ENCODE measurements around the gene EXOC6B. TPM values are rescaled to one million over a fixed set of nuclear protein-coding genes. Genes with fewer than 3 reads are reported as not detected.

The EXOC6B gene
- total and polyA plus RNA-seq, 12 donors, result 16.3 to 243 (median 144) TPM

DNA sequence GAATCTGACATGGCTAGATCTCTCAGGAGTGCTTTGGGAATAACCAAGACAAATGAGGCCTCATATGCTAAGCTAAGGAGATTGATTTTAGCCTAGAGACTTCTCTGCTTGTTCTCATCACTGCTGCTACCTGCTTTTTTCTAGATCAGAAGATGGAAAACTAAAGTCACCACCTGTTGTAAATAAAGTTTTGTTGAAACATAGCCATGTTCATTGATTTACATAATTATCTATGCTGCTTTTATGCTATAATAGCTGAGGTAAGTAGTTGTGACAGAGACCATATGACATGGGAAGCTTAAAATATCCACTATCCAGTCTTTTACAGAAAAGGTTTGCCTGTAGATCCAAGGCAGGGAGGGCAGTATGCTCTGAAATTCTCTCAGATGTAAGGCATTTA, 632.1 kb downstream of the EXOC6B start:
- Histone ChIP-seq H3K27ac (no peak overlapping the region), H3K4me3 (no peak overlapping the region), H3K27me3 (no peaks in the 10 kb centered on the region), H3K36me3 (no peaks in the 10 kb centered on the region), H3K4me1 (no peaks in the 10 kb centered on the region), H3K9me3 (no peaks in the 10 kb centered on the region)
- ATAC-seq (no peak), DNase-seq (no peak)
- TF ChIP-seq, protein P1, sequence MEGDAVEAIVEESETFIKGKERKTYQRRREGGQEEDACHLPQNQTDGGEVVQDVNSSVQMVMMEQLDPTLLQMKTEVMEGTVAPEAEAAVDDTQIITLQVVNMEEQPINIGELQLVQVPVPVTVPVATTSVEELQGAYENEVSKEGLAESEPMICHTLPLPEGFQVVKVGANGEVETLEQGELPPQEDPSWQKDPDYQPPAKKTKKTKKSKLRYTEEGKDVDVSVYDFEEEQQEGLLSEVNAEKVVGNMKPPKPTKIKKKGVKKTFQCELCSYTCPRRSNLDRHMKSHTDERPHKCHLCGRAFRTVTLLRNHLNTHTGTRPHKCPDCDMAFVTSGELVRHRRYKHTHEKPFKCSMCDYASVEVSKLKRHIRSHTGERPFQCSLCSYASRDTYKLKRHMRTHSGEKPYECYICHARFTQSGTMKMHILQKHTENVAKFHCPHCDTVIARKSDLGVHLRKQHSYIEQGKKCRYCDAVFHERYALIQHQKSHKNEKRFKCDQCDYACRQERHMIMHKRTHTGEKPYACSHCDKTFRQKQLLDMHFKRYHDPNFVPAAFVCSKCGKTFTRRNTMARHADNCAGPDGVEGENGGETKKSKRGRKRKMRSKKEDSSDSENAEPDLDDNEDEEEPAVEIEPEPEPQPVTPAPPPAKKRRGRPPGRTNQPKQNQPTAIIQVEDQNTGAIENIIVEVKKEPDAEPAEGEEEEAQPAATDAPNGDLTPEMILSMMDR (IDR thresholded peaks at IDR 0.05), result no peak
- intact Hi-C loops (cut with DNase I), result no loop called here

DNA sequence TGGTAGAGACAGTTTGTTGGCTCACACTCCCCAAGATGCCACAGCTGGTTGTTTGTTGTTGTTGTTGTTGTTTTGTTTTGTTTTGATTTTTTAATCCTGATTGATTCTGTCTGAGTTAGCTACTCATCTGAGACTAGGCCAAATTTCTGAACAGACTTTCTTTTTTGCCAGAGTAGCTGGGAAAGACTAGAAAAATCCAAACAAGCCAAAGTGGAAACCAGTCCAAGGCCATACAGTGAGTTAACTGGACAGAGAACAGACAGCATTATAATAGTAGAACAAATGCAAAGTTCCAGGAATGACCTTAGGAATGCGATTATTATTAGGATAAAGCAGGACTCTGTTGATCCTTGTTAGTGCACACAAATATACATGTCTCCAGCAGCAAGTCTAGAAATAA, 634.4 kb downstream of the EXOC6B start:
- Histone ChIP-seq H3K4me3 (no peak overlapping the region), H3K27me3 (no peaks in the 10 kb centered on the region), H3K36me3 (no peaks in the 10 kb centered on the region), H3K4me1 (peaks cover 0 to 3% (median 0%) of the 10 kb centered on the region in 9 donors), H3K27ac (no peak overlapping the region), H3K9me3 (peaks cover 0 to 7% (median 0%) of the 10 kb centered on the region in 11 donors)
- DNase-seq (no peak), ATAC-seq (no peak)
- intact Hi-C loops (cut with DNase I), result no loop called here
- WGBS, 2 donors, result 74 to 92% methylated on average over 1 of the region's 1 CpG
- TF ChIP-seq, protein P1 (IDR thresholded peaks at IDR 0.05), result no peak

DNA sequence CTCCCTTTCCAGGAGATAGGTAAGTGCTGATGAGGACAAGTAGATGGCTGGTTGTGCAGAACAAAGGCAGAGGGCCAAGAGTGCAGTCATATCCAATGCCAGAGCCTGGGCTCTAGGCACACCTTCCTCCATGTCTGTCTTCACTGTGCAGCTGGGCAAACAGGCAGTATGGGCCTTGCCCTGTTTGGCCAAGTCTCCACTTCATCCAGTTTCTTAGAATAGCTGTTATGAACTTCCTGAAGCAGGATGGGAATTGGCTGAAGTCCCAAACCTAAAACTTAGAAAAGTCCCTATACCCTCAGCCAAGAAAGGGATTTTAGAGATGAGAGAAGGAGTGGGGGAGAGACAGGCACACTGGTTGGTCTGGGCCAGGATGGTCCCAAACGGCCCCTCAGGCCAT, 640.6 kb downstream of the EXOC6B start:
- ATAC-seq (peak in 2 of 8 donors; percentile 12 to 14), DNase-seq (no peak)
- no peak overlapping the region for H3K27ac ChIP-seq
- no peaks in the 10 kb centered on the region for H3K36me3 ChIP-seq
- H3K27me3 ChIP-seq, result no peaks in the 10 kb centered on the region
- no peak overlapping the region for H3K4me3 ChIP-seq
- intact Hi-C loops (cut with DNase I), result no loop called here
- TF ChIP-seq, protein P1 (IDR thresholded peaks at IDR 0.05), result no peak
- peaks cover 0 to 28% (median 7%) of the 10 kb centered on the region in 9 donors for H3K4me1 ChIP-seq
- peaks cover 0 to 7% (median 0%) of the 10 kb centered on the region in 11 donors for H3K9me3 ChIP-seq
- WGBS, 2 donors, result 68 to 71% methylated on average over 1 of the region's 1 CpG

DNA sequence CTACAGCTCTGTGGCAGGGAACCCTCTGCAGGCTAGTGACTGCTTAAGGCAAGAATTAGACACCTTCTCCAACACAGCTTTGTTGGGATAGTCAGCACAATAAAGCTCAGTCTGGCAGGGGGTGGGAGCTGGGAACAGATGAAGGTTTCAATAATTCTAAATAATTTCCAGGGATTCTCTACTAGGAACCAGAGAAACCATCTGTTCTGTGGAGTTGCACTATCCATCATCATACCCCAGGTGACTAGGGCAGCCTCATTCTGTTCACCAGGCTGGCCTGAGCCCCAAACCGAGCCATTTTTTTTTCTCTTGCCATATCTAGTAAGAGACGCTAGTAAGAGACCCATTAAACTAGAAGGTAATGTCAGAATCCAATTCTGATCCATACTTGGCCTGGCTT, 642.4 kb downstream of the EXOC6B start:
- Histone ChIP-seq H3K4me3 (no peak overlapping the region), H3K36me3 (peaks cover 0 to 17% (median 10%) of the 10 kb centered on the region in 9 donors), H3K27me3 (no peaks in the 10 kb centered on the region), H3K9me3 (peaks cover 0 to 7% (median 0%) of the 10 kb centered on the region in 11 donors), H3K27ac (no peak overlapping the region), H3K4me1 (peaks cover 0 to 28% (median 7%) of the 10 kb centered on the region in 9 donors)
- WGBS, 2 donors, result 97 to 98% methylated on average over 2 of the region's 2 CpGs
- ATAC-seq (no peak), DNase-seq (no peak)
- intact Hi-C loops (cut with DNase I), result no loop called here
- TF ChIP-seq, protein P1 (IDR thresholded peaks at IDR 0.05), result no peak

Data from heart right ventricle (tissue), 16 donors.